Thoracic aorta endothelial cell (primary cell): ENCODE results near the gene TMEM11. TPM values are rescaled to one million over a fixed set of nuclear protein-coding genes. Genes with fewer than 3 reads are reported as not detected.

Experiments
- small RNA-seq: library from RNA; depleted of rRNA; stranded (forward); fragments of <200 nt; gene quantifications from one replicate; pipeline ENCODE3, GENCODE V24; 2012
- total RNA-seq: library from RNA; depleted of rRNA; stranded (reverse); fragments of >200 nt; gene quantifications from 2 replicates; pipeline ENCODE4 v1.2.3, GENCODE V29; 2012

TMEM11 gene, protein sequence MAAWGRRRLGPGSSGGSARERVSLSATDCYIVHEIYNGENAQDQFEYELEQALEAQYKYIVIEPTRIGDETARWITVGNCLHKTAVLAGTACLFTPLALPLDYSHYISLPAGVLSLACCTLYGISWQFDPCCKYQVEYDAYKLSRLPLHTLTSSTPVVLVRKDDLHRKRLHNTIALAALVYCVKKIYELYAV
- 23.4 and 25.5 TPM in 2 replicates for total RNA-seq

DNA sequence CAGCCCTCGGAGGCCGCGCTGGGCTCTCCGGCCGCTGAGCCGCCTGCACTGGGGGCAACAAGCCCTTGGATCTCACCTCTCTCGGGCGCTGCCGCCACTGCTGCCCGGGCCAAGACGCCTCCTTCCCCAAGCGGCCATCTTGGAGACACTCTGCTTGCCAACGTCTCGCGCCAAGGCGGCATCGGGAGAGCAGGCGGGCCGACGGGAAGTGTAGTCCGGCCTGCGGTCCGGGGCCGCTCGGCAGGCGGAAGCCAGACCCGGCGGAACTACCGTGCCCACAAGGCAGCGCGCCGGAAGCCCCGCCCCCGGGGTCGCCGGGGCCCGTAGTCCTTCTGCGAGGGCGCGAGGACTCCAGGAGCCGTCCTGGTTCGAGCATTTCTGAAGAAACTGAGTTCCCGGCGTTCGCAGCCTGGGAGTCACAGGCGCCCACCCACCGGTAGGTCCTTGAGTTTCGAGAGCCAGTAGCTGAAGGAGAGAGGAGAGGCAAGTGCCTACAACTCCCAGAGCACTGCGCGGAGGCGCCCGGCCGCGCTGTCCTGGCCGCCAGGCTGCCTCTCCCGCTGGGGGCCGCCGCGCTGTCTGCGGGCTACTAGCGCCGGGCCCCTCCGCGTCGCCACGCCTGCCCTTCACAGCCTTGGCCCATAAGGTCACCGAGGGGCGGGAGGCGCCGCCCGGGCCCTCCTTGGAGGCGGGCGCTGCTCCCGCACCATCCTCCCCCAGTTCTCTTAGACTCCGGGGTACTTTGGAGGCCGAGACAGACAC, at the start of gene TMEM11:
Gene TMEM11 (minus strand): TSS at position 147 of the 762 bp plus-strand sequence. CDS start 9 bp downstream, at position 138.

DNA sequence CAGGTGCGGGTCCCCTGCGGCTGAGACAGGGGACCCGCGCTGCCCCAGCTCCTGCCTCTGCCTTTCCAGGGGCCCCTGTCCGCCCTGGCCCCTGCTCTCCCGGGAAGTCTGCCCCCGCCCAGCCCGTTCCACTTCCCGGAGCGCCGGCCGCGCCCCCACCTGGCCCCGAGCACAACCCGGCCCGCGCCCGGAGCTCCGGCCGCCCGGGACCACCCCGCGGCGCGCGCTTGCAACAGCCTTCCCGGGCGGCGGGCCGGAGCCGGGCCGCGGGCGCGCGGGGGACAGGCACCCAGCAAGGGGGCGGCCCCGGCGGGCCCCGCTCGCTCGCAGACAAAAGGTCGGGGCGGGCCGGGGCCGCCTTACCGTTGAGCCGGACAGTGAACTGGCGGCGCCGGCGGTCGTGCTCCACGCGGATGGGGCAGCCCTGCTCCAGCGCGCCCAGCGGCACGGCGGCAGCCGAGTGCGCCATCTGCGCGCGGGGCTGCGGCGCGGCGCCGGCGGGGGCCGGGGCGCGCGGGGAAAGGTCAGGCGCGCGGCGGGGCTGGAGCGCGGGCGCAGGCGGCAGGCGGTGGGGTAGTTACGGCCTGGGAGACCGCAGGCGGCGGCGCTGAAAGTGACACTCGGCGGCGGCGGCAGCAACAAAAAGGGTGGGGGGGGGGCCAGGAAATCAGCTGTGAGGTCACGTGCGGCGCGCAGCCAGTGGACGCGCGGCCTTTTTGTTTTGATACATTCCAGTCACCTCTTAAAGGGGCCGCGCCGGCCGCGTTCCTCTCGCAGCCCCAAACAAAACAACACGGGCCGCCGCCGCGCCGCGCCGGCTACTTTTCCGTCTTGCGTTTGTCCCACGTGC, 39.1 kb upstream of the TMEM11 start, which contains the start of gene NATD1:
Gene NATD1 (minus strand): TSS at position 615 of the 850 bp plus-strand sequence. CDS start 146 bp downstream, at position 469.

Small RNAs within 50 kb of the gene (small RNA-seq; reads per million reads assigned to genes)
- gene RN7SL426P, result not detected

Other genes with a start within 250 kb of the TMEM11 start
- gene USP22, start 171.2 kb downstream of the TMEM11 start, total RNA-seq, result 287 and 301 TPM in 2 replicates
- gene DHRS7B, start 87.2 kb downstream of the TMEM11 start, total RNA-seq, result 10.0 and 10.7 TPM in 2 replicates
- 2.4 and 3.2 TPM in 2 replicates for gene NATD1, start 39.2 kb upstream of the TMEM11 start, total RNA-seq
- gene MAP2K3, start 70.5 kb upstream of the TMEM11 start, total RNA-seq, result 19.3 and 22.5 TPM in 2 replicates
- 1.3 and 4.7 TPM in 2 replicates for gene KCNJ12, start 162.2 kb upstream of the TMEM11 start, total RNA-seq